TTC549 (cell line): Measurements from ENCODE around the gene LACC1.
A peak's percentile ranks its signal among the peaks of the same experiment; 100 is the strongest.

Experiments
- FAIRE-seq: peaks from 2 replicates; lab custom pipeline; 2012; peaks lifted over from hg19 to GRCh38; lab: Jason Lieb, UNC

Gene LACC1

GRCh38 chr13:43884222-43884621 is 4.5 kb downstream of the LACC1 start:
- FAIRE-seq: no peak

- FAIRE-seq: peak; percentile 86
Measured at GRCh38 chr13:43894438-43894837, 14.7 kb downstream of the LACC1 start.

GRCh38 chr13:43895940-43896339 is 16.2 kb downstream of the LACC1 start:
- FAIRE-seq: no peak

GRCh38 chr13:43905435-43906031 is 25.8 kb downstream of the LACC1 start:
- peak; percentile 98 for FAIRE-seq

GRCh38 chr13:43908156-43909126 is 28.7 kb downstream of the LACC1 start:
- FAIRE-seq: peak; percentile 94

GRCh38 chr13:43910856-43911255 is 31.2 kb downstream of the LACC1 start:
- no peak for FAIRE-seq

- no peak for FAIRE-seq
Measured at GRCh38 chr13:43911278-43911677, 31.6 kb downstream of the LACC1 start.

GRCh38 chr13:43911871-43912270 is 32.2 kb downstream of the LACC1 start:
- FAIRE-seq: no peak

GRCh38 chr13:43915451-43915850 is 35.7 kb downstream of the LACC1 start:
- no peak for FAIRE-seq

- no peak for FAIRE-seq
Measured at GRCh38 chr13:43916828-43917227, 37.1 kb downstream of the LACC1 start.

GRCh38 chr13:43918636-43919035 is 38.9 kb downstream of the LACC1 start:
- no peak for FAIRE-seq

- FAIRE-seq: no peak
Measured at GRCh38 chr13:43920965-43921674, 41.4 kb downstream of the LACC1 start.

GRCh38 chr13:43924549-43925245 is 45.0 kb downstream of the LACC1 start:
- no peak for FAIRE-seq

- FAIRE-seq: no peak
Measured at GRCh38 chr13:43929947-43930346, 50.2 kb downstream of the LACC1 start.

- FAIRE-seq: no peak
Measured at GRCh38 chr13:43933378-43933777, 53.7 kb downstream of the LACC1 start.

GRCh38 chr13:43934273-43934672 is 54.6 kb downstream of the LACC1 start:
- no peak for FAIRE-seq

GRCh38 chr13:43935878-43936277 is 56.2 kb downstream of the LACC1 start:
- no peak for FAIRE-seq

GRCh38 chr13:43936647-43937046 is 56.9 kb downstream of the LACC1 start:
- FAIRE-seq: no peak

GRCh38 chr13:43937839-43938238 is 58.1 kb downstream of the LACC1 start:
- FAIRE-seq: no peak

- FAIRE-seq: no peak
Measured at GRCh38 chr13:43938449-43938848, 58.7 kb downstream of the LACC1 start.

- no peak for FAIRE-seq
Measured at GRCh38 chr13:43939086-43939485, 59.4 kb downstream of the LACC1 start.

- FAIRE-seq: no peak
Measured at GRCh38 chr13:43942286-43942685, 62.6 kb downstream of the LACC1 start.
